Left renal pelvis (tissue), 4 donors: ENCODE data around the gene EPN2. TPM values are rescaled to one million over a fixed set of nuclear protein-coding genes. Genes with fewer than 3 reads are reported as not detected.
"Not testable (repeated sequence)": the region's sequence is repeated elsewhere in the genome, so short reads cannot be mapped to it uniquely, and the experiment has no call there.

ENCODE experiments used
- DNase-seq, 4 donors: peaks; one replicate each; pipeline ENCODE4 v3.0.0-alpha.2; 2013; ENCODE audit warnings: low read depth in 4 of 4, low spot score in 3 of 4
- polyA plus RNA-seq, 4 donors: library from polyadenylated mRNA; unstranded; fragments of 120-200 nt; gene quantifications; one replicate each; pipeline ENCODE4 v1.2.1, GENCODE V29; 2013; ENCODE audit not compliant: insufficient read length in 4 of 4

EPN2 gene
- polyA plus RNA-seq, 4 donors: 47.1 to 54.7 (median 48.5) TPM

GRCh38 chr17:19341641-19342610, 104.8 kb downstream of the EPN2 start:
- DNase-seq: no peak

GRCh38 chr17:19342611-19343255, 105.6 kb downstream of the EPN2 start:
- no peak for DNase-seq

- DNase-seq: no peak
Observed at GRCh38 chr17:19343256-19343630, 106.1 kb downstream of the EPN2 start.

GRCh38 chr17:19343671-19344151, 106.5 kb downstream of the EPN2 start:
- DNase-seq: no peak

DNA sequence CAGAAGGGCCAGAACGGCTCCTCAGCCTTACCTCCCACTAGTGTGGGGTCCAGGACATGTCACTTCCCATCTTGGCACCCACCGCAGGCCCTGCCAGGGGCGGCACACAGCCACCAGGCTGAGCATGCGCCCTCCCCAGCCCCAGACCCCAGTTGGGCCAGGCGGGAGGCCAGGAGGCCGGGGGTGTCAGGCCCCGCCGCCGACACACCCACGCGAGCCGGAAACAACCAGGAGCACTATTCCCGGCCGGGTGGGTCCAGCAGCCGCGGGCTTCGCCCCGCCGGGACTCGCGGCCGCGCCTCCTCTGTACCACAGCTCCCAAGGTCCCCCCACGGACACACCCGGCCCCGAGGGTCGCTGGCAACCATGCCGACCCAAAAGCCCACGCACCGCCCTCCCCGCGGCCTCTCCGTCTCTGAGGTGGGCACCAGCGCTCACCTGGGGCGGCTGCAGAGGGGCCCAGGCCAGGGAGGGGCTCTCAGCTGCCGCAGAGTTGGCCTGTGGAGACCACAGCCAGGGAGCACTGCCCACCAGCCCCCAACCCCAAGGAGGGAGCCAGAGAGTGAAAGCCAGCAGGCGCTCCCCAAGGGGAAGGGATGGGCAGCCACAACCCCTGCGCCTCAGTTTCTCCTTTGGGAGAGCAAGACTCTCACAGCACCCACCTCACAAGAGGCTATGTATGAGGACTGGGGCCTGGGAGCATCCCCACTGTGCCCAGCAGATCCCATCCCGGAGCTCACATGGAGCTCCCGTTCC, 107.3 kb downstream of the EPN2 start:
- no peak for DNase-seq

GRCh38 chr17:19345067-19345460, 107.9 kb downstream of the EPN2 start:
- DNase-seq: no peak

DNA sequence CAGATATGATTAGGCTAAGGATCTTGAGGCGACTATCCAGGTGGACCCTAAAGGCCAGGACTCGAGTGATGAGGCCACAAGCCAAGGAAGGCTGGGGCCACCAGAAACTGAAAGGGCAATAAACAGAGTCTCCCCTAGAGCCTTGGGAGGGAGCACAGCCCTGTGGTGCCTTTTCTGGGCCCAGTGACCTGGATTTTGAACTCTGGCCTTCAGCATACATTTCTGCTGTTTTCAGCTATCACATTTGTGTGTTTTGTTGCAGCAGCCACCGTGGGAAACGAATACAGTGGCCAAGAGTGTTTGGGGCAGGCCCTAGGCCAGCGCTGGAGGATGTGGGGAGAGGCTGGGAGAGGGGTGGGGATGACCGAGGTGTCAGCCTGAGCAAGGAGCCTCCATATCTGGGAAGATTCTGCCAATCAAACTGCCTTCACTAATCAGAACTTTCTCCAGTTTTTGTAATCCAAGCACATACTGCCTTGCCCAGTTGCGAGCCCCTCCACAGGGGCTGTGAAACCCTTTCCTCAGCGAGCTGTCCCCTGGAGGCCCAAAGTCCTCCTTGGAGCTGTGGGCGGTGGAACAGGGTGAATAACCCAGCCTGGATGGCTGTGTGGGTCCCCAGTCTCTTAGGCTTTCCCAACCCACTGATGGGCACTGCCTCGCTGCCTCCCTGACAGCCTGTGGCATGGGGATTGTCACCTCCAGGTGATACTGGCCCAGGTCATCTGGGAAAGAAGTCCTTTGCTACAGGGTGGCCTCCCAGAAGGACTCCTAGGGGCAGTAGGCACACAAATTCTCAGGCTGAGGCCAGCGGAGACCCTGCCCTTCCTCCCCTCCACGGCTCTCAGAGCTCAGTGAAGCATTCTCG, 108.6 kb downstream of the EPN2 start:
- DNase-seq: no peak

GRCh38 chr17:19346351-19347255, 109.4 kb downstream of the EPN2 start:
- DNase-seq: peak in 1 of 4 donors; percentile 35

GRCh38 chr17:19347323-19348080, 110.3 kb downstream of the EPN2 start:
- no peak for DNase-seq

DNA sequence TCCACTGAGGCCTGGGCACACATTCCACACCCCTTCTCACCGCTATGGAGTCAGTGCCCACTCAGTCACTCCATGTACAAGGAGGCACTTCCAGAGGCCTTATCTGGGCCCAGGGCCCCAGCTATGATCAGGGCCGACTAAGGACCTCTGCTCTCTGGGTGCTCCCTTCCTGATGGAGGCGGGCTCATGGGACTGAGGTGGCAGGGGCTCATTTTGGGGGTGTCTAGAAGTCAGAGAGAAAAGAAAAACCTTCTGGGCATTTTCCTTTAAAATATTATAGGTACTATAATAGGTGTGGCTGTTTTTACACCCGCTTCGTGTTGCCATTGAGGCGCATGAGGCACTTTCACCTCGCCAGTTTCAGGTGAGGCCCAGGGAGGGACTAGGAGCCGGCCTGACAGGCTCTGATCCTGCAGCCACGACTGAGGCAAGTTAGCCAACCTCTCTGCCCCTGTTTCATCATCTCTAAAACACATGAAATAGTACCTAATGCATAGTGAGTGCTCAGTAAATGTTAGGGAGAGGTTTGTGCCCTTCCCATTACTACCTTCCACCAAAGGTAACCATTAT, 111.0 kb downstream of the EPN2 start:
- no peak for DNase-seq

GRCh38 chr17:19348806-19349205, 111.6 kb downstream of the EPN2 start:
- no peak for DNase-seq

DNA sequence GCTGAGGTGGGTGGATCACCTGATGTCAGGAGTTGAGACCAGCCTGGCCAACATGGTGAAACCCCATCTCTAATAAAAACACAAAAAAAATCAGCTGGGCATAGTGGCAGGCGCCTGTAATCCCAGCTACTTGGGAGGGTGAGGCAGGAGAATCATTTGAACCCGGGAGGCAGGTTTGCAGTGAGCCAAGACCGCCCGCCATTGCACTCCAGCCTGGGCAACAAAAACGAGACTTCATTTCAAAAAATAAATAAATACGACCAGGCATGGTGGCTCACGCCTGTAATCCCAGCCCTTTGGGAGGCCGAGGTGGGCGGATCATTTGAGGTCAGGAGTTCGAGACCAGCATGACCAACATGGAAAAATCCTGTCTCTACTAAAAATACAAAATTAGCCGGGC, 116.2 kb downstream of the EPN2 start:
- not testable (repeated sequence) for DNase-seq

DNA sequence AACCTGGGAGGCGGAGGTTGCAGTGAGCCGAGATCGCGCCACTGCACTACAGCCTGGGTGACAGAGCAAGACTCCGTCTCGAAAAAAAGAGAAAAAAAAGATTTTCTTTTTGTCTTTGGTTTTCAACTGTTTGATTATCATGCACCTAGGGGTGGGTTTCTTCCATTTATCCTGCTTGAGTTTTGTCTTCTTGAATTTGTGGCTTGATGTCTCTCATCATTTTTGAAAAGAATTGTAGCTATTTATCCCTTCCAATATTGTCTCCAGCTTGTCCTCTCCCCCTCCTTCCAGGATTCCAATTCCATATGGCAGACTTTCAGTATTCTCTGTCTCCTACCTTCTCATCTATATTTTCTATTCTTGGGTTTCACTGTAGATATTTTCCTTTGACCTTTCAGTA, 117.6 kb downstream of the EPN2 start:
- DNase-seq: no peak

DNA sequence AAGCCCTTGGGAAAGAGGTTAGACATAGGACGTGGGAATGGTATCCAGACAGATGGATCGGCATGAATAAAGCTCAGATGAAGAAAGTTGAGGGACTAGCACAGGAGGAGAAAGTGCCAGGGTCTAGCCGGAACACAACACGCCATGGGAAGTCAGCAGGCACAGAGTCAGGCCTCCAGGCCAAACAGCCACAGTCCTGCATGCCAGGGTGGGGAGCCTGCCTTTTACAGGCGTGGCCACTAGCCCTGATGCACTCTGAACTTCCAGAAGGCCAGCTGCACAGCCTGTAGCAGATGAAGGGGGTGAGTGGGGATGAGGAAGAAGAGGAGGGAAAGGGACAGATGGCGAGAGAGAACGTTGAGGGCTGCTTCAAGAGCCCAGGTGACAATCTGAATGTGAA, 120.2 kb downstream of the EPN2 start:
- DNase-seq: no peak

DNA sequence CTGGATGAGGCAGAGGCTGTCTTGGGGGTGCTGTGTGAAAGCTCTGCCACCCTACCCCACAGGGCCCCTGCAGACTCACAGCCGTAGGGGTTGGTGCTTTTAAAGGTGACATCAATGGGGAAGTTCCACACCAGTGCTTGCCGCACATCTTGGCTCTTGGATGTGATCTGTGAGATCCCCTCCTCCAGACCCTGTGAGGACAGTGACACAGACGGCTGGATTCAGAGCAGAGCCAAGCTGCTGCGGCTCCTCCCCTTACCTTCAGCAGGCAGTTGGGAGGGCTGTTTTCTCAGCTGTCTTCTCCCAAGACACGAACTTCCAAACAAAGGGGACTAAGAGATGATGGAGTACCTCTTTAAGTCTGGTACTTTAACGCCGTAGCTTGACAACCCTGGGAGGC, 120.6 kb downstream of the EPN2 start:
- no peak for DNase-seq

DNA sequence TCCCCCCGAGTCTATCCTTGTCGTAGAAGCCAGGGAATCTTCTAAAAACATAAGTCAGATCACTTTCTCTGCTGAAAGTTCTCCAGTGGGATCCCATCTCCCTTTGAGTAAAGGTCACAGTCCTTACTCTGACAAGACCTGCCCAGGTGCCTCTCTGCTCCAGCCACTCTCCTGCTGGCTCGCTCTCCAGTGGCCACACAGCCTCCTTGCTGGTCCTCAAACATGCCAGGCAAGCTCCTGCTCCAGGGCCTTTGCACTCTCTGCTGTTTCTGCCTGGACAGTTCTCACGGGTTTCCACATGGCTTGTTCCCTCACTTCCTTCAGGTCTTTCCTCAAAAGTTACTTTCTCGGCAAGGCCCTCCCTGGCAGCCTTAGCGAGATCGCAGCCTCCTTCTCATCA, 122.0 kb downstream of the EPN2 start:
- no peak for DNase-seq

- DNase-seq: no peak
Observed at GRCh38 chr17:19359856-19360255, 122.7 kb downstream of the EPN2 start.

DNA sequence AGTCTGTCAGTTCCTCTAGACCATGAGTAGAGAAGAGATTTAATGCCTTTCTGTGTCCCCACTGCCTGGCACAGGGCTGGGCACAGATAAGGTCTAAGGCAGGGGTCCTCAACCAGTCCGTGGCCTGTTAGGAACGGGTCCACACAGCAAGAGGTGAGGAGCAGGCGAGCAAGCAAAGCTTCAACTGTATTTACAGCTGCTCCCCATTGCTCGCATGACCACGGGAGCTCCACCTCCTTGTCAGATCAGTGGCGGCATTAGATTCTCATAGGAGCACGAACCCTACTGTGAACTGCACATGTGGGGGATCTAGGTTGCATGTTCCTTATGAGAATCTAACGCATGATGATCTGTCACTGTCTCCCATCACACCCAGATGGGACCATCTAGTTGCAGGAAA, 123.6 kb downstream of the EPN2 start:
- DNase-seq: no peak
